Stomach smooth muscle (tissue), 2 donors: ENCODE measurements around the gene AGAP2.

Source experiments
- H3K27ac ChIP-seq: one replicate; pipeline ENCODE4 v1.7.0; 2013; ENCODE audit warnings: mild to moderate bottlenecking, low read length, inconsistent platforms
- H3K27me3 ChIP-seq, 2 donors: one replicate each; pipeline ENCODE4 v1.7.0; 2013; ENCODE audit warnings: low read length in 2 of 2; ENCODE audit not compliant: insufficient read depth in 2 of 2, control insufficient read depth in 1 of 2
- H3K36me3 ChIP-seq, 2 donors: one replicate each; pipeline ENCODE4 v1.7.0; 2013; ENCODE audit warnings: low read length in 2 of 2; ENCODE audit not compliant: control insufficient read depth in 2 of 2, insufficient read depth in 2 of 2
- H3K4me1 ChIP-seq: one replicate; pipeline ENCODE4 v1.7.0; 2013; ENCODE audit warnings: low read length; ENCODE audit not compliant: control insufficient read depth, insufficient read depth
- H3K4me3 ChIP-seq, 2 donors: one replicate each; pipeline ENCODE4 v1.7.0; 2013; ENCODE audit warnings: low read length in 2 of 2
- H3K9ac ChIP-seq, 2 donors: one replicate each; pipeline ENCODE4 v1.7.0; 2013; ENCODE audit warnings: low read length in 2 of 2, mild to moderate bottlenecking in 1 of 2
- H3K9me3 ChIP-seq, 2 donors: one replicate each; pipeline ENCODE4 v1.7.0; 2013; ENCODE audit warnings: low read length in 2 of 2; ENCODE audit not compliant: control insufficient read depth in 2 of 2
- donor health status: healthy.
- donor health status: Pancreatic carcinoma.

Gene AGAP2

GRCh38 chr12:57735198-57735855, 3.2 kb downstream of the AGAP2 start:
- Histone ChIP-seq H3K27me3 (peaks cover 64 to 69% of the 10 kb centered on the region in 2 donors), H3K36me3 (no peaks in the 10 kb centered on the region), H3K4me1 (peaks cover 30% of the 10 kb centered on the region), H3K4me3 (no peak overlapping the region), H3K9ac (no peak overlapping the region), H3K27ac (no peak overlapping the region), H3K9me3 (no peaks in the 10 kb centered on the region)

- Histone ChIP-seq H3K36me3 (no peaks in the 10 kb centered on the region), H3K4me3 (no peak overlapping the region), H3K27ac (no peak overlapping the region), H3K9ac (no peak overlapping the region), H3K27me3 (peaks cover 56 to 63% of the 10 kb centered on the region in 2 donors), H3K4me1 (peaks cover 30% of the 10 kb centered on the region), H3K9me3 (no peaks in the 10 kb centered on the region)
Measured at GRCh38 chr12:57734591-57734990, 4.0 kb downstream of the AGAP2 start.

DNA sequence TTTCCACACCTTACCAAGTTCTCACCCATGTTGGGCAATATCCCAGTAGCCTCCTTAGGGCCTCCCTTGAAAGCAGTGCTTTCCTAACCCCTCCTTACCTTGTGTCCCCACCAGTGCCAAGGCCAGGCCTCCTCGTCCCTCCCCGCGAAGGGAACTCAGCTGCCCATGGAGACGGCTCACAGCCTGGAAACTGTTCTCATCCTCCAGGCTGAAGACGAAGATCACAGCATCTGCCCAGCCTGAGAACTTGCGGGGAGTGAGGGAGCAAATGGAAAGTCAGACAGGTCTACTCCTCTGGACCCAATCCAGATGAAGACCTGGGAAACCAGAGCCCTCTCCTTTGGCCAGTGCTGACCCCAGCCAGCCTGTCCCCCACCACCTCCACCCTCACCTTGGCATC, 4.6 kb downstream of the AGAP2 start:
- Histone ChIP-seq H3K36me3 (no peaks in the 10 kb centered on the region), H3K9ac (no peak overlapping the region), H3K9me3 (no peaks in the 10 kb centered on the region), H3K4me1 (peaks cover 28% of the 10 kb centered on the region), H3K27me3 (peaks cover 51 to 56% of the 10 kb centered on the region in 2 donors), H3K4me3 (no peak overlapping the region), H3K27ac (no peak overlapping the region)

GRCh38 chr12:57732726-57733593, 5.6 kb downstream of the AGAP2 start:
- Histone ChIP-seq H3K9ac (no peak overlapping the region), H3K4me3 (no peak overlapping the region), H3K36me3 (no peaks in the 10 kb centered on the region), H3K9me3 (no peaks in the 10 kb centered on the region), H3K27ac (no peak overlapping the region), H3K27me3 (peaks cover 48 to 56% of the 10 kb centered on the region in 2 donors), H3K4me1 (peaks cover 26% of the 10 kb centered on the region)

DNA sequence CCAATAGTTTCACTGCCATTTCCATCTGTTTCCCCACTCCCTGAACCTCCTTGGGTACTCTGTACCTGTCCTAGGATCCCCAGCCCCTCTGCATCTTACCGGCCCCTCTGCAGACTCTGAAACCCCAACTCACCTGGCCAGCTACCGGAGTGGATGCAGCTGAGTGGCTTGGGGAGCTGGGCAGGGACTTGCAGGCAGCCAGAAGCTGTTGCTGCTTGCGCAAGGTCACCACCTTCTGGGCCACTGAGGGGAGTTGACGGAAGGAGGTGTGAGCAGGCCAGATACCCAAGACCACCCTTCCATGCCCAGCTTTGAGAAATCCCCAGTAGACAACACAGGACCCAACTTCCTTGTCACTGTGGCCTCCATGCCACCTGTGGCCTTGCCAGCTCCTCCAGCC, 6.3 kb downstream of the AGAP2 start:
- Histone ChIP-seq H3K4me3 (no peak overlapping the region), H3K27me3 (peaks cover 48 to 61% of the 10 kb centered on the region in 2 donors), H3K9ac (no peak overlapping the region), H3K9me3 (no peaks in the 10 kb centered on the region), H3K36me3 (no peaks in the 10 kb centered on the region), H3K4me1 (peaks cover 22% of the 10 kb centered on the region), H3K27ac (no peak overlapping the region)

DNA sequence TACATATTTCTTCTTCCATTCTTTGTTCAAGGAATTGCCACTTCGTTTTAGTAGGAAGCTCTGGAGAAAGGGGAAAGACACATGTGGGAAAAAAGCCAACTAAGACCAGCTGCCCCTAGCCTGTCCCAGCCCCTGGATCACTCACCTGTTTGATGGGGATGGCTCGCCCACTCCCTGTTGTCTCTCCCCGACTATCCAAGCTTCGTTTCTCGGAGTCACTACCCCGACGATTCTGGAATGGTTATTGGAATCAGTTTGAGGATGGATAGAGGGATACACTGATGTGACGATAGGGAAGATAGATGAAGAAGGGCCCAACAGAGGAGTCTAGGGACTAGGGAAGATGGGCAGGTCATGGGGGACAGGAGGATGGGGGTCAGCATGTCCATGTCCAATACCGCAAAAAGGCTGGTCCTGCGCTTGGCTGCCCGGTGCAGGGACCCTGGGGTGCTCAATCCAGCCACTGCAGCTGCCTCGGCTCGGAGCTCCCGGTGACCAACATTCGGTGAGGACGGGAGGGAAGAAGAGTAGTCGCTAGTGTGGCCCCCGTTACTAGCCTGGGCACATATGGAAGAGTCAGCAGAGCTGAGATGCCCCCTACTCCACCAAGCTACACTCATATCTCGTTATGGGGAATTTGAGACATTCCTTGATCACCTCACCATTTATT, 7.0 kb downstream of the AGAP2 start:
- Histone ChIP-seq H3K9ac (no peak overlapping the region), H3K4me3 (no peak overlapping the region), H3K27me3 (peaks cover 48 to 59% of the 10 kb centered on the region in 2 donors), H3K27ac (no peak overlapping the region), H3K36me3 (no peaks in the 10 kb centered on the region), H3K4me1 (peaks cover 22% of the 10 kb centered on the region), H3K9me3 (no peaks in the 10 kb centered on the region)

DNA sequence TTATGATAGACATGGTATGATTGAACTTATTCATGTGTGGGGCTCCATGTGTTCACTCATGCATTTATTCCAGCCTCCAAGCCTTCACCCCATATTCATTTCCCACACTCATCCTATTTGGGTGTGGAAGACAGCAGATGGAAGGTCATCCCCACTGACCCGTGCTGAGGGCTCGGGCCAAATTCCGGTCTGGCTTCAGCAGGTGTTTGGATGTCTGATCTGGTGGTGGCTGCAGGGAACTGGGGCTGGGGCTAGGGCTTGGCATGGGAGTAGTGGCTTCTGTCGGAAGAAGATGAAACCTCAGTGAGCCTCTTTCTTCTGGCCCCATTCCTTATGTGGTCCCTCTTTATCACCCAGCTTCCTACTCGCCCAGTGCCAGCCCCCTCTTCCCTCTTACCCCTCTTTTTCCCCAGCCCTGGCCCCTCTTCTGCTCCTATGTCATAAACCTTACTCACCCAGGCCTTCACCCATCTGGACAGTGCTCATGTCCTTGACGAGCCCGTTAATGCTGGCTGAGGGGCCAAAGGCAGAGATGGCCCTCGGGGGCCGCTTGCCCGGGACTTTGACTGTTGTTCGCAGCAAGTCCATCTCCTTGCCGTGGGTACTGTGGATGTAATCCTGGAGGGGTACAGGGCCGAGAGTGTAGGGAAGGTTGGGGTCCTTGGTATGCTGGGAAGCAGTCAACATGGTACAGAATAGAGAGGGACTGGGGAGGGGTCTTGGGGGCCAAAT, 8.0 kb downstream of the AGAP2 start:
- Histone ChIP-seq H3K9ac (no peak overlapping the region), H3K36me3 (no peaks in the 10 kb centered on the region), H3K4me1 (peaks cover 19% of the 10 kb centered on the region), H3K27me3 (peaks cover 47 to 56% of the 10 kb centered on the region in 2 donors), H3K27ac (no peak overlapping the region), H3K9me3 (no peaks in the 10 kb centered on the region), H3K4me3 (no peak overlapping the region)

DNA sequence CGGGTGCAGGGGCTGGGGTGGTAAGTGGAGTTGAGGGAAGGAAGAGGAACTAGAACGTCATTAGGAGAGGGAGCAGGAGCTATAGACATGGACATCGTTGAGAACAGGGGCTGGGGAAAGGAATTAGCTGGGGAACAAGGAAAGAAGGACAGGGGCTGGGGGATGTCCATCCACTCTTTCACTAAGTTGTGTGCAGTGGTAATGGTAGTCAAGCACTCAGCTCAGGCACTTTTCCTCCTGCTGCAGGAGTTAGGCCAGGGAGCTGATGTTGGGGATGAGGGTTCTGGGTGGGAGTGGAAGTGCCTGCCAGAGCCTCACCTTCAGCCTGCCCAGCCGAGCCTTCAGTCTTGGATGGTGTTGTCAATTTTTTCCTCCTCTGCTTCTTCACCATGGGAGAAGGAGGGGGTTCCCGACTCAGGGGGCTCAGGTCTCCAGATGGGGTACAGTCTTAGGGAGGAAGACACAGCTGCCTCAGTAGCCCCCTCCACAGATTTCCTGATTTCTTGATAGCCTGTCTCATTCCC, 9.2 kb downstream of the AGAP2 start:
- peaks cover 18% of the 10 kb centered on the region for H3K4me1 ChIP-seq
- H3K4me3 ChIP-seq = no peak overlapping the region
- H3K9ac ChIP-seq = no peak overlapping the region
- no peak overlapping the region for H3K27ac ChIP-seq
- no peaks in the 10 kb centered on the region for H3K9me3 ChIP-seq
- H3K36me3 ChIP-seq = no peaks in the 10 kb centered on the region
- peaks cover 41 to 49% of the 10 kb centered on the region in 2 donors for H3K27me3 ChIP-seq

GRCh38 chr12:57727758-57728395, 10.7 kb downstream of the AGAP2 start:
- Histone ChIP-seq H3K9me3 (no peaks in the 10 kb centered on the region), H3K27ac (no peak overlapping the region), H3K9ac (no peak overlapping the region), H3K27me3 (peaks cover 35 to 39% of the 10 kb centered on the region in 2 donors), H3K4me1 (peaks cover 18% of the 10 kb centered on the region), H3K4me3 (no peak overlapping the region), H3K36me3 (no peaks in the 10 kb centered on the region)
